Effector memory CD8-positive, alpha-beta T cell (primary cell): Measurements from ENCODE around the gene CDK3.
"Not testable (repeated sequence)": the region's sequence is repeated elsewhere in the genome, so short reads cannot be mapped to it uniquely, and the experiment has no call there.

Experiments used
- ATAC-seq: fragments of 150-1000 bp; cut with Tn5 transposase; replicated peaks from 2 replicates; pipeline ENCODE4 v1.10.0; 2021; ENCODE audit warnings: mild to moderate bottlenecking, moderate library complexity
- DNase-seq, 3 experiments: peaks; one replicate each; pipeline ENCODE4 v3.0.0; 2021
- H3K27ac Mint-ChIP-seq, 2 donors: one replicate each; pipeline ENCODE4 v1.8.0; 2022; ENCODE audit warnings: mild to moderate bottlenecking in 2 of 2, mixed read lengths in 2 of 2, moderate library complexity in 2 of 2
- H3K27me3 Mint-ChIP-seq, 2 donors: one replicate each; pipeline ENCODE4 v1.8.0; 2022; ENCODE audit warnings: mixed read lengths in 2 of 2
- H3K36me3 Mint-ChIP-seq: one replicate; pipeline ENCODE4 v1.8.0; 2022; ENCODE audit warnings: mild to moderate bottlenecking, moderate library complexity, mixed read lengths; ENCODE audit not compliant: insufficient read depth
- H3K4me1 Mint-ChIP-seq, 2 donors: one replicate each; pipeline ENCODE4 v1.8.0; 2022; ENCODE audit warnings: low read depth in 2 of 2, mixed read lengths in 2 of 2
- H3K4me3 Mint-ChIP-seq, 2 donors: one replicate each; pipeline ENCODE4 v1.8.0; 2022; ENCODE audit warnings: mild to moderate bottlenecking in 2 of 2, mixed read lengths in 2 of 2, moderate library complexity in 2 of 2
- H3K9me3 Mint-ChIP-seq, 2 donors: one replicate each; pipeline ENCODE4 v1.8.0; 2022; ENCODE audit warnings: mixed read lengths in 2 of 2

CDK3 gene

DNA sequence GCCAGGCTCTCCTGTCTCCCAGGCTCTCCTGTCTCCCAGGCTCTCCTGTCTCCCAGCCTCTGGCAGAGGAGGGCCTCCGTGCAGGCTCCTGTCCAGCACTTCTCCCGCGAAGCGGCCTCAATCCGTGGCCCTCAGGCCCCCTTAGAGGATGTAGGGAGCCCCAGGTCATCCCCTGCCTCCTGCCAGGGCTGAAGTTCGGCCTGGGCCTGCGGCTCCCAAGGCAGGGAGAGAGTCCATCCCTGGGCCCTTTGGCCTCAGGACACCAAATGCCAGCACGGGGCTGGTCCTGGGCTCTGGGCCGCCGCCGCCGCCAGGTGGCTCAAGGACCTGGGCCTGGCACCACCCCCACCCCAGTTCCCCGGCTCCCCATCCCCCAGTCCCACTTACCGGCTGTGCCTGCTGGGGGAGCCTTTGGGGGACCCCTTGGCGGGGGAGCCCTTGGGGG, 26.1 kb downstream of the CDK3 start:
- Mint-ChIP-seq H3K36me3 (no peaks in the 10 kb centered on the region), H3K27me3 (no peaks in the 10 kb centered on the region), H3K4me1 (peaks cover 8 to 13% of the 10 kb centered on the region in 2 donors), H3K4me3 (no peak overlapping the region), H3K9me3 (no peaks in the 10 kb centered on the region), H3K27ac (peak overlapping the region in 1 of 2 donors; percentile 19)
- ATAC-seq (no peak), DNase-seq (no peak)

DNA sequence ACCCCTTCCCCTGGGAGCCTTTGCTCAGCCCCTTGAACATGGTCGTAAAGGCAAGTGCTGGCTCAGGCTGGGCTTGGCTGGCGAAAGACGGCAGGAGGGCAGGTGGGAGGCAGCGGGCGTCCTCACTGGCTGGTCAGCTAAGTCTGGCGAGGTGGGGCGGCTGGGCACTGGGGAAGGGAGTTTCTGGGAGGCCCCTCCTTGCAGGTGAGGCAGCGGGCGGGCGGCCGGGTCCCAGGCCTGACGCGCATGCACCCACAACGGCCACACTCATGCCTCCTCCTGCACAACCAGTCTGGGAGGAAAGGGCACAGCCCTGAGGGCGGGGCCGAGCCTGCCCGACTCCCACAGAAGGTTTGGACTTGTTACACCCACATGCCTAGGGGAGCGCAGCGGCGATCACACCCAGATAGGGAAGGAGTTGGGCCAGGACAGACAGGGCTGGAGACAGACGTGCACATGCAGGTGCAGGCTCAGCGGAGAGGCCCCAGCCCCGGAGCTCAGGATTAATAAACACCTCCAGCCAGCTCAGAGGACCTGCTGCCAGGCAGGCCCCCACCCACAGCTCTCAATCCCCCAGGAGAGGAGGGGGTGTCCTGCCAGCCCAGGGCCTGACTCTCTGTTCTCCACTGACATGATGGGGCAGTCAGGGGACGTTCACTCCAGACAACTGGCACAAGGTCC, 26.6 kb downstream of the CDK3 start, which contains the start of gene EVPL:
Gene EVPL, minus strand, starts transcription at position 148 of the 681 bp plus-strand sequence. Its CDS starts 108 bp downstream, at position 40.
- Mint-ChIP-seq H3K9me3 (no peaks in the 10 kb centered on the region), H3K4me3 (no peak within 1 kb of the TSS), H3K27ac (peak within 1 kb of the TSS in 1 of 2 donors; percentile 19), H3K4me1 (peaks cover 8 to 13% of the 10 kb centered on the region in 2 donors), H3K36me3 (no peaks in the 10 kb centered on the region), H3K27me3 (no peaks in the 10 kb centered on the region)
- ATAC-seq (no peak), DNase-seq (no peak)

DNA sequence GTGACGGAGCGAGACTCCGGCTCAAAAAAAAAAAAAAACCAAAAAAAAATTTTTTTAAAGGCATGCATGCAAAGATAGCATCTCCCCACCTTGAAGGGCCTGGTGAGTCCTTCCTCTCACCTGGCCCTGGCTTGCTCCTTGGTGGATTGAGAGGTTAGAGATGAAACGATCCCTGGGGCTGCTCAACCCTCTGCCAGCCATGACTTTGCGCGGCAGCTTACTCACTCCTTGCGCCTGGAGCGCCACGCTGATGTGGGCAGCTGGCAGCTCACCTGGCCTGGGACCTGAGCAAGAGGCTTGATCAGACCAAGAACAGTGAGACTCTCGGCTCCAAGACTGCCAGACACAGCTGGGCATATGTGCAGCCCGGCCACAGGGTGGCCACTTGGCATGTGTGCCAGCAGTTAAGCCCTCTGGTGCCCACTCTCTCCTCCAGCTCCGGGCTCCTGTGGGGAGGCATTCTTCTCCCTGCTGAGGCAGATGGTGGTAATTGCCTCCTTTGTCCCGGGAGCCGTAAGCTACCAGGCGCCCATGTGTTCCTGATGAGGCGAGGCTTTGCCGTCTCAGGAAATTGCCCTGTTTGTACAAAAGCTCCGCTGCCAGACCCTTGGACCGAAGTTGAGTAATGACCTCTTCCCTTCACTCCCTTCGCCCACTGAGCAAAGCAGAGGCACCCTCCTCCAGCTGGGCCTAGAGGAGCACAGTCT, 31.6 kb downstream of the CDK3 start:
- no peaks in the 10 kb centered on the region for H3K27me3 Mint-ChIP-seq
- no peaks in the 10 kb centered on the region for H3K9me3 Mint-ChIP-seq
- no peak overlapping the region for H3K27ac Mint-ChIP-seq
- no peak overlapping the region for H3K4me3 Mint-ChIP-seq
- H3K36me3 Mint-ChIP-seq = no peaks in the 10 kb centered on the region
- no peak for ATAC-seq
- peaks cover 8 to 13% of the 10 kb centered on the region in 2 donors for H3K4me1 Mint-ChIP-seq
- no peak for DNase-seq

DNA sequence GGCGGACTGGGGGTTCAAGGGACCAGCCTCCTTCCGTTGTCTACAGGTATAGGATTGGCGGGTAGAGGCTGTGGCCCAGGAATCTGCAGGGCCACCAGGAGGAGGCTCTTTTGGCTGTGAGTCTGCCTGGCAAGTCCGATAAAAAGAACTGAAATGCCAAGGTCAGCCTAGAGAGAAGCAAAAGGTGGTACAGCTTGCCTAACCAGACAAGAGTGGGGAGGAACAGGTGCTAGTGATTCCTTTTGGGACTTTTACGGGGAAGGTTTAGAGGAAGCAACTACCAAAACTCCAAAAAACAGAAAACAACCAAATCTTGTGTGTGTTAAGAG, 32.1 kb downstream of the CDK3 start:
- no peaks in the 10 kb centered on the region for H3K27me3 Mint-ChIP-seq
- H3K27ac Mint-ChIP-seq = no peak overlapping the region
- no peaks in the 10 kb centered on the region for H3K36me3 Mint-ChIP-seq
- H3K4me3 Mint-ChIP-seq = no peak overlapping the region
- no peak for DNase-seq
- no peak for ATAC-seq
- H3K4me1 Mint-ChIP-seq = peaks cover 8 to 13% of the 10 kb centered on the region in 2 donors
- H3K9me3 Mint-ChIP-seq = no peaks in the 10 kb centered on the region

DNA sequence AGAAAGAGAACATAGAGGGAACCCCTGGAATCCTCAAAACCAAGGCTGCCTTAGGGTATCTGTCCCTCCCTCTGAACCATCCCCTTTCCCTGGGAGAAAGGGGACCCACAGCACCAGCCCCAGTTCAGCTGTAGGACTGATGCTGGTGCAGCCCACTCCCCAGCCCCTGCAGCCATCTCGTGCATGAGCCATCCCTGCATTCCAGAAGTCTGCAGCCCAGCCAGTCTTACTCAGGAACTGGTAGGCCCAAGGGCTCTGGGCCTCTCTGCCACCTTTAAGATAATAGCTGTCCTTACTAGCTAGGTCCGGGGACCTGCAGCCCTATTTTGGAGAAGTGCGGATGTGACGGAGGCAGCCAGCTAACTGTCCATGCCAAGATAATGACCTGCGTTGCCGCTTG, 32.5 kb downstream of the CDK3 start:
- no peaks in the 10 kb centered on the region for H3K36me3 Mint-ChIP-seq

DNA sequence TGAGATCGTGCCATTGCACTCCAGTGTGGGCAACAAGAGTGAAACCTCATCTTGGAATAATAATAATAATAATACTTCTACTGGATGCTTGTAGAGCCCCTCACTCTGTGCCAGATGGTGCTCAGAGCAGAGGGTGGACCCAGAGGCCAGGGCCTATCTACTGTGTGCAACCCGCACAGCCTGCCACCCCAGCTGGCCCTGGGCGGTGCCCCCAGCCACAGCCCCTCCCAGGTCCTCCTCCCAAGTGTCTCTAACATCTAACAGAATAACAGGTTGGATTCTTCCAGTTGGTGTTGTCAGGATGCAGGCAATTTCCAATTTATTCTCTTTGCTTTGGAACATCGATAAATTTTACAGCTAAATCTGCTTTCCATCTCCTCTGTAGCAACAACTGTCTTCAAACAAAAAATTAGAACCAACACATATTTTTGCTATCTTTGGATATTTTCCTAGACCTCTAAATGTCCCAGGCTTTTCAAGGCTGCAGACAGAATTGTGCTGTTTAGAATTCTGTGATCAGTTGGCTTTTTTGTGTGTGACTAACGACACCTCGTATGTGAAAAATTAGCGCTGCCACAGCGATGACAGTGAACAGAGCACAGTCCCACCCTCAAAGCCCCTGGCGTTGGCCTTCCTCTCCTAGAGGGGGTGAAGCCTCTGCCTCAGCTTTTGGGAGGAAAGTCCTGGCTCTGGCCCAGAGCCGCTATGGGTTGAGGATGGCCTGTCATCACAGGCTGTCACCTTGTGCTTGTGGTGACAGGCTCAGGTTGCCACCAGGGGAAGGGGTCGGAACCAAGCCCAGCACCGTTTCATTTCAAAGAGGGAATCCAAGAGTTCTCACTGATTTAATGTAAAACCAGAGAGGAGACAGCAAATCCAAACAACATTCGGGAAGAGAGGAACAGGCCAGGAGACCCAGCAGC, 34.0 kb downstream of the CDK3 start:
- Mint-ChIP-seq H3K27me3 (no peaks in the 10 kb centered on the region), H3K27ac (no peak overlapping the region), H3K4me1 (peaks cover 2 to 4% of the 10 kb centered on the region in 2 donors), H3K4me3 (no peak overlapping the region), H3K36me3 (peaks cover 13% of the 10 kb centered on the region), H3K9me3 (no peaks in the 10 kb centered on the region)
- ATAC-seq (no peak), DNase-seq (no peak)

More for the DNA sequence above, 32.5 kb downstream of the CDK3 start:
- H3K4me3 Mint-ChIP-seq = no peak overlapping the region
- no peak for DNase-seq
- no peaks in the 10 kb centered on the region for H3K9me3 Mint-ChIP-seq
- ATAC-seq = no peak
- H3K27ac Mint-ChIP-seq = peak overlapping the region in 1 of 2 donors; percentile 53
- no peaks in the 10 kb centered on the region for H3K27me3 Mint-ChIP-seq
- peaks cover 8 to 13% of the 10 kb centered on the region in 2 donors for H3K4me1 Mint-ChIP-seq

DNA sequence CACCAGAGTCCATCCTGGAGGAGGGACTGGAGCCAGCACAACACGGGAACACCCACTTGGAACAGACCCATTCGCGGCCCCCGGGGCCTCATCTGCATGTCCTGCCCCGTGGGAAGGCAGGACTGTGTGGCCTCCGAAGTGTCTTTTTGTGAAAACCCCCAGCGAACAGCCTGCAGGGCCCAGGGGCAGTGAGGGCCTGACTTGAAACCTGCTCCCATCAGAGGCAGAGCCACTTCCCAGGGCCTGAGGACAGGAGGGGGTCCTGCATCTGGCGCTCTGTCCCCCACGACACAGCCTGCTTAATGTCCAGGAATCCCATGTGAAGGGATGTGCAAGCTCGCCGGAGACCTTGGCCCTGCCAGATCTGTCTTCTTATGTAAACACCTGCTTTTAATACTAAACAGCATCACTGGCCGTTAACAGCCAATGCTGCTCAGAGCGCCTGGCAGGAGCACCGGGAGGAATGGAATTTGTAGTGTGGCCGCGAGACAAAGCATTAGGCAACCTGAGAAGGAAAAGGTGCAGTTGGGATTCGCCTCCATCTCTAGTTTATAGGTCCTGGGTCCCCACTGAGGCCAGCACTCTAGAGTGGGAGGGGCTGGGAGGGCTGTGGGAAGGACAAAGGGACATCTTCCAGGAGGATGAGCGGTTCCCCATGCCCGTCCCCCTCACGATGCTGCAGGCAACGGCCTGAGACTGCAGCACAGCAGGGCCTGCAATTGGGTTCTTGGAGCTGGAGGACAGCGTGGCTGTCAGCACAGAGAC, 36.0 kb downstream of the CDK3 start:
- no peak for ATAC-seq
- peak overlapping the region in 1 of 2 donors; percentile 26 for H3K27ac Mint-ChIP-seq

DNA sequence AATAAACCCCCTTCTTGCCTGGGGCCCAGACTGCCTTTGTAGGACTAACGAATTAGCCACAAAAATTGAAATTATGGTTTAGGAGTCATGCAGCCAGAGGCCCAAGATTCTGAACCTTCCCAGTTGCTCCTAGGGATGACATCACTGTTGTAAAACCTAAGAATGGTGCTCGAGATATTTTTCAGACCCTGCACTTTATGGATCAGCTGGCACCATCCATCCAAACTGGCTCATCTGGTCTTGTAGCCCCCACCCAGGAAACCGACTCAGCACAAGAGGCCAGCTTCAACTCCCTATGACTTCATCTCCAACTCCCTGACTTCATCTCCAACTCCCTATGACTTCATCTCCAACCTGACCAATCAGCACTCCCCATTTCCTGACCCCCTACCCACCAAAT, 37.4 kb downstream of the CDK3 start:
- no peak overlapping the region for H3K4me3 Mint-ChIP-seq
- ATAC-seq (no peak), DNase-seq (no peak)
- H3K27ac Mint-ChIP-seq = peak overlapping the region in 1 of 2 donors; percentile 32
- H3K4me1 Mint-ChIP-seq = no peaks in the 10 kb centered on the region
- H3K36me3 Mint-ChIP-seq = peaks cover 40% of the 10 kb centered on the region
- no peaks in the 10 kb centered on the region for H3K27me3 Mint-ChIP-seq
- H3K9me3 Mint-ChIP-seq = no peaks in the 10 kb centered on the region

More for the DNA sequence above, 36.0 kb downstream of the CDK3 start:
- Mint-ChIP-seq H3K4me3 (no peak overlapping the region), H3K27me3 (no peaks in the 10 kb centered on the region), H3K9me3 (no peaks in the 10 kb centered on the region), H3K4me1 (no peaks in the 10 kb centered on the region), H3K36me3 (peaks cover 27% of the 10 kb centered on the region)
- DNase-seq = no peak

DNA sequence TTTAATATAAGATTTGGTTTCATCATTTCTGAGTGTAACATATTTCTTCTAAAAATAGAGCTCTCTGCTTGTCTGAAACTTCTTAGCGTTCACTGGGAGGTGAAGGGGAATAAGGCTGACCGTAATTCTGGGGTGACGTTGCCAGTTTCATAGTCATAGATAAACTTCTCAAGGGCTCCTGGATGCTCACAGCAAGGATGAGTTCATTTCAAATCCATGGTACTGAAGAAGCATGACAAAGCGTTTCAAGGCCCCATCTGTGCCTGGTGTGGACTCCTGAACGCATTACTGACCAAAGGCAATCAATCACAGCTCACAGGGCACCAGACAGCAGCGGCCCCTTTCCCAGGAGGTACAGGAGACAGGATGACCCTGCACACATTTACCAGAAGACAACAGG, 38.5 kb downstream of the CDK3 start:
- ATAC-seq (no peak), DNase-seq (no peak)
- no peaks in the 10 kb centered on the region for H3K9me3 Mint-ChIP-seq
- H3K4me3 Mint-ChIP-seq = no peak overlapping the region
- no peak overlapping the region for H3K27ac Mint-ChIP-seq
- H3K27me3 Mint-ChIP-seq = no peaks in the 10 kb centered on the region
- H3K4me1 Mint-ChIP-seq = no peaks in the 10 kb centered on the region
- H3K36me3 Mint-ChIP-seq = peaks cover 51% of the 10 kb centered on the region

DNA sequence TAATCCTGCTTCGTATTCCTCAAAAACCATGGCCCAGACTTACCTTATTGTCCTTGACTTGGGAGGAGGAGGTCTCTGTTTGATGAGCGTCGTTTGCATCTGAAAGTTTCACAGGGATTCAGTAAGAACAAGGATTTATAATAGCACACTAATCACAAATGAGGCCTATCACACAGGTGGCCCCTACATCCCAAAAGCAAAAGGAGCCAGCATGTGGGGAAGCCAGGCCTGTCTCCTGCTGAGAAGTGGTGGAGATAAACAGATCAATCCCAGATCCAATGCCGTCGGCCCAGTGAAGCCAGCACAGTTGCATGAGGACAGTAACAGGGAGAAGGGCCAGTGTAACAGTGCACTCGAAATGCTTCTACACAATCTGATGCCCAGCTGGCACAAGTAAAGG, 39.7 kb downstream of the CDK3 start:
- DNase-seq = no peak
- H3K4me1 Mint-ChIP-seq = no peaks in the 10 kb centered on the region
- H3K27me3 Mint-ChIP-seq = no peaks in the 10 kb centered on the region
- H3K36me3 Mint-ChIP-seq = peaks cover 63% of the 10 kb centered on the region
- H3K27ac Mint-ChIP-seq = peak overlapping the region in 1 of 2 donors; percentile 81
- ATAC-seq = no peak
- H3K4me3 Mint-ChIP-seq = no peak overlapping the region
- H3K9me3 Mint-ChIP-seq = no peaks in the 10 kb centered on the region

DNA sequence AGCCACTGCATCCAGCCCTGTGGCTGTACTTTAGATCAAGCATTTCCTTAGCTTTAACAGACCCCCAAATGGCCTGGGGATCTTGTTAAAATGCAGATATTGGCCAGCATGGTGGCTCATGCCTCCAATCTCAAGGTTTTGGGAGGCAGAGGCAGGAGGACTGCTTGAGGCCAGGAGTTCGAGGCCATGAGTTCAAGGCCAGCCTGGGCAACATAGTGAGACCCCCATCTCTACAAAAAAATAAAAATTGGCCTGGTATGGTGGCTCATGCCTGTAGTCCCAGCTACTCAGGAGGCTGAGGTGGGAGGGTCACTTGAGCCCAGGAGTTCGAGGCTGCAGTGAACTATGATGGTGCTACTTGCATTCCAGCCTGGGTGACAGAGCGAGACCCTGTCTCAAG, 42.2 kb downstream of the CDK3 start:
- H3K27me3 Mint-ChIP-seq, DNase-seq, ATAC-seq, H3K27ac Mint-ChIP-seq, H3K4me1 Mint-ChIP-seq, H3K9me3 Mint-ChIP-seq, H3K4me3 Mint-ChIP-seq: not testable (repeated sequence)
- peaks cover 87% of the 10 kb centered on the region for H3K36me3 Mint-ChIP-seq

DNA sequence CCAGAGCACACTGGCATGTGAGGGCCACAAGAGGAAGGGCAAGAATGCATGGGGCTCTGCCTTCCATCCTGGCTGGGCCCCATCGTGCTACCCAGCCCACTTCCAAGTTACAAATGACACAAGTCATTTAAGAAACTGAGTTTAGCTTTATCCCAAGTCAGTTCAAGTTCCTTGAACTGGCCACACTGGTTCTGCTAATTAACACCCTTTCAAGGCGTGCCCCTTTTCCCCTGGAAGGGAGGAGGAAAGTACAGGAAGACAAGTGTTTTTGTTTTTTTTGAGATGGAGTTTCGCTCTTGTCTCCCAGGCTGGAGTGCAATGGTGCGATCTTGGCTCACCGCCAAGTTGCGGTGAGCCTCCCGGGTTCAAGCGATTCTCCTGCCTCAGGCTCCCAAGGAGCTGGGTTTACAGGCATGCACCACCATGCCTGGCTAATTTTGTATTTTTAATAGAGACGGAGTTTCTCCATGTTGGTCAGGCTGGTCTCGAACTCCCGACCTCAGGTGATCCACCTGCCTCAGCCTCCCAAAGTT, 43.9 kb downstream of the CDK3 start:
- not testable (repeated sequence) for H3K4me3 Mint-ChIP-seq, DNase-seq, H3K27me3 Mint-ChIP-seq, ATAC-seq, H3K9me3 Mint-ChIP-seq, H3K4me1 Mint-ChIP-seq
- Mint-ChIP-seq H3K27ac (peak overlapping the region in 1 of 2 donors; percentile 49), H3K36me3 (peaks cover 90% of the 10 kb centered on the region)
